HG03378 (cell line): ENCODE results near the gene ANKZF1.
"Not testable (repeated sequence)": the region's sequence is repeated elsewhere in the genome, so short reads cannot be mapped to it uniquely, and the experiment has no call there.

Experiments used
- ATAC-seq: cut with Tn5 transposase; IDR thresholded peaks from one replicate; pipeline ENCODE4 v1.9.1; 2021; ENCODE audit warnings: mild to moderate bottlenecking, moderate library complexity; ENCODE audit not compliant: unreplicated experiment

ANKZF1 gene, protein sequence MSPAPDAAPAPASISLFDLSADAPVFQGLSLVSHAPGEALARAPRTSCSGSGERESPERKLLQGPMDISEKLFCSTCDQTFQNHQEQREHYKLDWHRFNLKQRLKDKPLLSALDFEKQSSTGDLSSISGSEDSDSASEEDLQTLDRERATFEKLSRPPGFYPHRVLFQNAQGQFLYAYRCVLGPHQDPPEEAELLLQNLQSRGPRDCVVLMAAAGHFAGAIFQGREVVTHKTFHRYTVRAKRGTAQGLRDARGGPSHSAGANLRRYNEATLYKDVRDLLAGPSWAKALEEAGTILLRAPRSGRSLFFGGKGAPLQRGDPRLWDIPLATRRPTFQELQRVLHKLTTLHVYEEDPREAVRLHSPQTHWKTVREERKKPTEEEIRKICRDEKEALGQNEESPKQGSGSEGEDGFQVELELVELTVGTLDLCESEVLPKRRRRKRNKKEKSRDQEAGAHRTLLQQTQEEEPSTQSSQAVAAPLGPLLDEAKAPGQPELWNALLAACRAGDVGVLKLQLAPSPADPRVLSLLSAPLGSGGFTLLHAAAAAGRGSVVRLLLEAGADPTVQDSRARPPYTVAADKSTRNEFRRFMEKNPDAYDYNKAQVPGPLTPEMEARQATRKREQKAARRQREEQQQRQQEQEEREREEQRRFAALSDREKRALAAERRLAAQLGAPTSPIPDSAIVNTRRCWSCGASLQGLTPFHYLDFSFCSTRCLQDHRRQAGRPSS

DNA sequence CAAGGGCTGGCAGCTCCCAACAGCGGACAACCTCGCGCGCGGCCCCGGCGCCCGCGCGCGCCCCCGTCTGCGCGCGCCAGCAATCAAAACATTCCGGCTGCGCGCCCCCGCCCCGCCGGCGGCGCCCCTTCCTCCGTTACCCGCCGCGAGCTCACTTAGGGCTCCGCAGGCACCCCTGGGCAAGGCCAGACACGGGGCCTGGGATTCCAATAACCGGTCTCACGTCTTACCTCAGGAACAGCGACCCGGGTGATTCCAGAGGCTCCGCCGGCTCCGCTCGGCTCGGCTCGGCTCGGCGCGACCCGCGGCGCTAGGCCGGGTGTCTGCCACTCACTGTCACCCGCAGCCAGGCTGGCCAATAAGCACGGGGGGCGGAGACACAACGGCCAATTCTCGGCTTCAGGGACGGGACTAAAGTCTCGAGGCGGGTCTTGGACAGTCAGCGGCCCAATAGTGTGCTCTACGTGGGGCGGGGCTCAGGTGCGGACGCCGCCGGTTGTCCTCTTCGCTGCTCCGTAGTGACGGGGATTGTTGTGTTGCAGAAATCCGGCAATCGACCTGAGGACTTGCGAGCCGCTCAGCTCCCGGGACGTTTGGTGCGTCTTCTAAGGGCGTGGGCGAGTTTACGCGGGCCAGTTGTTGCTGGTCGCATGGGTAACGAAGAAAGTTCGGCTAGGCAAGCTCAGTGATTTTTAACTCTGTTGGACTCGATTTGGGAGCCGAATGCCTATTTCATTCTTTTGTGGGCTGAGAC lies at the start of gene ANKZF1, which contains the start of gene ATG9A:
Gene ANKZF1, plus strand, starts transcription at position 502 of the 754 bp plus-strand sequence. CDS start 452 bp downstream, outside the sequence.
Gene ATG9A, minus strand, starts transcription at position 332 of the 754 bp plus-strand sequence. CDS start 1,612 bp downstream, outside the sequence.
- ATAC-seq: peak; percentile 94

DNA sequence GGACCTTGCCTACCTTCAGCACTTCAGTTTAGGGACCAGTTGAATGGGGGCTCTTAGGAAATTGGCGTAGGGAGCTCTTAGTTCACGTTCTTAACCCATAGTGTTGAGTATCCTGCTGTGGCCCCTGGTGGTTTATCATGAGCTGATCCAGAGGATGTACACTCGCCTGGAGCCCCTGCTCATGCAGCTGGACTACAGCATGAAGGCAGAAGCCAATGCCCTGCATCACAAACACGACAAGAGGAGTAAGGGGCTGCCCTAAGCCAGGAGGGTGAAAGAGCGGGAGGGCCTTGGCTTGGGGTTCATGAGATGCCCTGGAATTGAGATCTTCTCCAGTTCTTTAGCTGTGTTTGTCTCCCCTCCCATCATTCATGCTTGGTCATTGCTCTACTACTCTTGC lies 48.6 kb upstream of the ANKZF1 start:
- ATAC-seq: no peak

DNA sequence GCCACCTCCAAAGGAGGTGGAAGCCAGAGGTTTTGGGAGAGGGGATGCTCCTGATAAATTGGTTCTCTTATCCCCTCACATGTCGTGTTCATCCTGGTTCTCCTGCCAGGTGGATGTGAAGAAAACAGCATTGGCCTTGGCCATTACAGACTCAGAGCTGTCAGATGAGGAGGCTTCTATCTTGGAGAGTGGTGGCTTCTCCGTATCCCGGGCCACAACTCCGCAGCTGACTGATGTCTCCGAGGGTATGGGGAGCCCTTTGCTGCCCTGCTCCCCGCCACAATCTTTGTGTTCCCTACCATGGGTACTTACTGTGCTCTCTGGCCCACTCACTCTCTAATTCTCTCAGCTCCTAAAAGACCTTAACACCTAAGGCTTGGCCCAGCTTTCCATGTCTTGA lies 48.1 kb upstream of the ANKZF1 start:
- no peak for ATAC-seq

DNA sequence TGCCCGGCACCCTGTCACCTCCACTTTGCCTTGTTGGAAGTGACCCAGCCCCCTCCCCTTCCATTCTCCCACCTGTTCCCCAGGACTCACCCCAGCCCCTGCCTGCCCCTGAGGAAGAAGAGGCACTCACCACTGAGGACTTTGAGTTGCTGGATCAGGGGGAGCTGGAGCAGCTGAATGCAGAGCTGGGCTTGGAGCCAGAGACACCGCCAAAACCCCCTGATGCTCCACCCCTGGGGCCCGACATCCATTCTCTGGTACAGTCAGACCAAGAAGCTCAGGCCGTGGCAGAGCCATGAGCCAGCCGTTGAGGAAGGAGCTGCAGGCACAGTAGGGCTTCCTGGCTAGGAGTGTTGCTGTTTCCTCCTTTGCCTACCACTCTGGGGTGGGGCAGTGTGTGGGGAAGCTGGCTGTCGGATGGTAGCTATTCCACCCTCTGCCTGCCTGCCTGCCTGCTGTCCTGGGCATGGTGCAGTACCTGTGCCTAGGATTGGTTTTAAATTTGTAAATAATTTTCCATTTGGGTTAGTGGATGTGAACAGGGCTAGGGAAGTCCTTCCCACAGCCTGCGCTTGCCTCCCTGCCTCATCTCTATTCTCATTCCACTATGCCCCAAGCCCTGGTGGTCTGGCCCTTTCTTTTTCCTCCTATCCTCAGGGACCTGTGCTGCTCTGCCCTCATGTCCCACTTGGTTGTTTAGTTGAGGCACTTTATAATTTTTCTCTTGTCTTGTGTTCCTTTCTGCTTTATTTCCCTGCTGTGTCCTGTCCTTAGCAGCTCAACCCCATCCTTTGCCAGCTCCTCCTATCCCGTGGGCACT lies 47.1 kb upstream of the ANKZF1 start:
- no peak for ATAC-seq

DNA sequence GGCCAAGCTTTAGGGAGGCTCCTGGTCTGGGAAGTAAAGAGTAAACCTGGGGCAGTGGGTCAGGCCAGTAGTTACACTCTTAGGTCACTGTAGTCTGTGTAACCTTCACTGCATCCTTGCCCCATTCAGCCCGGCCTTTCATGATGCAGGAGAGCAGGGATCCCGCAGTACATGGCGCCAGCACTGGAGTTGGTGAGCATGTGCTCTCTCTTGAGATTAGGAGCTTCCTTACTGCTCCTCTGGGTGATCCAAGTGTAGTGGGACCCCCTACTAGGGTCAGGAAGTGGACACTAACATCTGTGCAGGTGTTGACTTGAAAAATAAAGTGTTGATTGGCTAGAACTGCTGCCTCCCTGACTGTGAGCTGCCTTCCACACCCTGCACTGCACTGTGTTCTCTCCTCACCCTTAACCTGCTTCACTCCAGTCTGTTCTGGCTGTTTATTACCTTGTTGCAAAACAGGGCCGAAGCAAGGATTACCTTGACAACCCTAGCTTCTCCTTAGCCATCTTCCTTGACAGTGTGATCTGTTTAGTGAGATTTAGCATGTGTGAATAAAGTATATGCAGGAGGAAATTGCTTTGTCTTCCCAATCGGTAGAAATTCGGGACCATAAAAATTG lies 46.3 kb upstream of the ANKZF1 start:
- ATAC-seq: no peak

DNA sequence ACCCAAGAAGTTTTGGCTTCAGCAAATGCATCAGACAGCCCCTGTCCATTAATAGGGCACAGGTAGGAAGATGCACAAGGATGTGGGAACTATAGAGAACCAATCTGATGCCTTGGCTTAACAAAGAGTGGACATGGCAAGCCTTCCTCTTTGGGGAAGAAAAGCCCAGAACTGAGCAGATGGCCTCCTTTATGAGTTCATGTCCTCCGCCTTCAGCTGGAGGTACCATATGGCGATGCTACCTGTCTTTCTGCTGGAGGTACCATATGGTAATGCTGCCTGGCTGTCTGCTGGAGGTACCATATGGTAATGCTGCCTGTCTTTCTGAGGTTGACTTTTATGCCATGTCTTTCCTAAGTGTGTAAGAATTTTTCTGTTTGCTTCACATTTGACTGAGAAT lies 45.5 kb upstream of the ANKZF1 start:
- no peak for ATAC-seq

DNA sequence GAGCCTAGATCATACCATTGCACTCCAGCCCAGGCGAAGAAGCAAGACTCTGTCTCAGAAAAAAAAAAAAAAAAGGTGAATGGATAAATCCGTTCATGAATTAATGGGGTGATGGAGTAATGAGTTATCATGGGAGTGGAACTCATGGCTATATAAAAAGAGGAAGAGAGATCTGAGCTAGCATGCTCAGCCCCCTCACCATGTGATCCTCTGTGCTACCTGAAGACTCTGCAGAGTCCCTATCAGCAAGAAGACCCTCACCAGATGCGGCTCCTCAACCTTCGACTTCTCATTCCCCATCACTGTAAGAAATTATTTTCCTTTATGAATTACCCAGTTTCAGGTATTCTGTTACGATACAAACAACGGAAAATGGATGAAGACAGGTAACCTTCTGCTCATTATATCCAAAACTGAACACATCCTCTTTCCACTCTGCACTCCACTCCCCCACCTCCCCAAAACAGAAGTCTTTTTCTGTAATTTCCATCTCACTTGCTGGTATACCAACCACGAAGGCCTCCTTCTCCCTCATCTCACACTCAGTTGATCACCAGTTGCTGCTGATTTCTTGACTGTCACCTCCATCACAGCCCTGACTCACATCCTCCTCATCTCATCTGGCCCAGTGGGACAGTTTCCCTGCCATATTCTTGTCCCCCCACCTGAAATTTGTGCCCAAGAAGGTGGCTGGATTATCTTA lies 42.7 kb upstream of the ANKZF1 start:
- no peak for ATAC-seq

DNA sequence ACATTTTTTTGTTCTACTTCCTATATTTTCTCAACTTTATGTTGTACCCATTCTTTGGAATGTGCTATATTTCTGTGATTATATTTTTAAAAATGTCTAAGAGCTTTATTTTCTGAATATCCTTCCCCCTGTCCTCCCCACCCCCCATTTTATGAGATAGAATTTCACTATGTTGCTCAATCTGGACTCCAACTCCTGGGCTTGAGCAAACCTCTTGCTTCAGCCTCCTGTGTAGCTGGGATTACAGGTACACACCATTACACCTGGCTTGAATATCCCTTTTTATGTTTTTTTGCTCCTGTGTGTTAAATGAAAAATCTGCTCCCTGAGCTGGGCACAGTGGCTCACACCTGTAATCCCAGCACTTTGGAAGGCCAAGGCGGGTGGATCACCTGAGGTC lies 32.2 kb upstream of the ANKZF1 start:
- ATAC-seq: no peak

DNA sequence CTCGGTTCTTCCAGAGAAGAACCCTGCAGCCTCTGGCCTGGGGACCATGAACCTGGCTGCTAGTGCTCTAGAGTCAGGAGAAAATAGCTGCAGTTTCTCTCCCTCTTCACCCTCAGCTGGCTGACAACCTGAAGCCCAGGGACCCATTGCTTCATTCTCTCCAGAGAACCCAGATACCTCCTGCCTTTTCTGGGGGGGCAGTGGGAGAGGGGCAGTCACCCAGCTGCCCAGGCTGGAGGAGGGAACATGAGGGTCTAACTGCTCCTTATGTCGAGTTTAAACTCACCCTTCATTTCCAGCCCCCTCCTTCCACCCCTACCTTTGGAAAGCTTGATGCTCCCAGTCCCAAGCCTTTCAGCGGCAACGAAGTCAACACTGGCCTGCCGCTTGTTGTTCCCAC lies 30.6 kb upstream of the ANKZF1 start:
- ATAC-seq: no peak

DNA sequence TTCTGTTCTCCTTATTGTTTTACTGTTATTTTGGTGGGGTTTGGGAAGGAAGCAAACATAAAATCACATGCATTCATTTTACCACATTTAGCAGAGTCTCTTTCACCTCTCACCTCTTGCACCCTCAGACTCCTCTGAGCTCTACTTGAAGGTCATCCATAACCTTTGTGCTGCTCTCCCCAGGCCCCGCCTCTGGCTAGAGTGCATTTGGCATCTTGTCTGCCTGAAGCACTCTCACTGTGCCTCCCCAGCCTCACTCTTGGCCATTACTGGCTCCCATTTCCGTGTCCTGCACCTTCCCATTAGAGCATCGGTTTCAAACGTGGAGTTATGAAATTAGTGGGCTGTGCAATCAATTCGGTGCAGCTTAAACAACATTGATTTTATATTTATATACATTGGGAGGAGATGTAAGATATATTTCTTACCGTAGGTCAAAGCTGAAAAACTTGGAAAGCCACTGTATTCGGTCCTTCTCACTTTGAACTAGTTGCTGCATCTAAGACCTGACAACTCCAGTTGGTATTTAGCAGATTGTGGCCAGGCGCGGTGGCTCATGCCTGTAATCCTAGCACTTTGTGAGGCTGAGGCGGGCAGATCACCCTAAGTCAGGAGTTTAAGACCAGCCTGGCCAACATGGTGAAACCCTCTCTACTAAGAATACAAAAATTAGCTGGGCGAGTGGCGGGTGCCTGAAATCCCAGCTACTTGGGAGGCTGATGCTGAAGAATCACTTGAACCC lies 30.0 kb upstream of the ANKZF1 start:
- no peak for ATAC-seq

DNA sequence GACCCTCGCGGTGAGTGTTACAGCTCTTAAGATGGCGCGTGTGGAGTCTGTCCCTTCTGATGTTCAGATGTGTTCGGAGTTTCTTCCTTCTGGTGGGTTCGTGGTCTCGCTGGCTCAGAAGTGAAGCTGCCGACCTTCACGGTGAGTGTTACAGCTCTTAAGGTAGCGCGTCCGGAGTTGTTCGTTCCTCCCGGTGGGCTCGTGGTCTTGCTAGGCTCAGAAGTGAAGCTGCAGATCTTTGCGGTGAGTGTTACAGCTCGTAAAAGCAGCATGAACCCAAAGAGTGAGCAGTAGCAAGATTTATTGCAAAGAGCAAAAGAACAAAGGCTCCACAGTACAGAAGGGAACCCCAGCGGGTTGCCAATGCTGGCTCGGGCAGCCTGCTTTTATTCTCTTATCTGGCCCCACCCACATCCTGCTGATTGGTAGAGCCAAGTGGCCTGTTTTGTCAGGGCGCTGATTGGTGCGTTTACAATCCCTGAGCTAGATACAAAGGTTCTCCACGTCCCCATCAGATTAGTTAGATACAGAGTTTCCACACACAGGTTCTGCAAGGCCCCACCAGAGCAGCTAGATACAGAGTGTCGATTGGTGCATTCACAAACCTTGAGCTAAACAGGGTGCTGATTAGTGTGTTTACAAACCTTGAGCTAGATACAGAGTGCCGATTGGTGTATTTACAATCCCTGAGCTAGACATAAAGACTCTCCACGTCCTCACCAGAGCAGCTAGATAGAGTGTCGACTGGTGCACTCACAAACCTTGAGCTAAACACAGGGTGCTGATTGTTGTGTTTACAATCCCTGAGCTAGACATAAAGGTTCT lies 28.9 kb upstream of the ANKZF1 start:
- ATAC-seq: not testable (repeated sequence)

DNA sequence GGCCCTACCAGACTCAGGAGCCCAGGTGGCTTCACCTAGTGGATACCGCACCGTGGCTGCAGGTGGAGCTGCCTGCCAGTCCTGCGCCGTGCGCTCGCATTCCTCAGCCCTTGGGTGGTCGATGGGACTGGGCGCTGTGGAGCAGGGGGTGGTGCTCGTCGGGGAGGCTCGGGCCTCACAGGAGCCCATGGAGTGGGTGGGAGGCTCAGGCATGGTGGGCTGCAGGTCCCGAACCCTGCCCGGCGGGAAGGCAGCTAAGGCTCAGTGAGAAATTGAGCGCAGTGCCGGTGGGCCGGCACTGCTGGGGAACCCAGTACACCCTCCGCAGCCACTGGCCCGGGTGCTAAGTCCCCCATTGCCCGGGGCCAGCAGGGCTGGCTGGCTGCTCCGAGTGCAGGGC lies 28.3 kb upstream of the ANKZF1 start:
- not testable (repeated sequence) for ATAC-seq

DNA sequence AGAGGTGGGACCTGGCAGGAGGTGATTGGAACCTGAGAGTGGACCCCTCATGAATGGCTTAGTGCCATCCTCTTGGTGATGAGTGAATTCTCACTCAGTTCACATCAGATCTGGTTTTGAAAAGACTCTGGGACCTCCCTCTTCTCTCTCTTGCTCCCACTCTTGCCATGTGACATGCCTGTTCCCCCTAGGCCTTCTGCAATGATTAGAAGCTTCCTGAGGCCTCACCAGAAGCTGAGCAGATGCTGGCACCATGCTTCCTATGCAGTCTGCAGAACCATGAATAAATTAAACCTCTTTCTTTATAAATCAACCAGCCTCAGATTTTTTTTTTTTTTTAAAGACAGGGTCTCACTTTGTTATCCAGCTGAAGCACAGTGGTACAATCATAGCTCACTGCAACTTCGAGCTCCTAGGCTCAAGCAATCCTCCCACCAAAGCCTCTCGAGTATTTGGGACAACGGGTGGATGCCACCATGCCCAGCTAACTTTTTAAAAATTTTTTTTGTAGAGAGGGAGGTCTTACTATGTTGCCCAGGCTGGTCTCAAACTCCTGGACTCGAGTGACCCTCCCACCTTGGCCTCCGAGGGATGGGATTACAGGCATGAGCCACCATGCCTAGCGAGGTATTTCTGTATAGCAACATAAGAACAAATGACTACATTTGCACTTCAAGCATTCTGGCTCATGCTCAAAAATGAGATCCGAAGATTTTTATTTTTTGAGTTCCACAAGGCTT lies 25.0 kb upstream of the ANKZF1 start:
- no peak for ATAC-seq

DNA sequence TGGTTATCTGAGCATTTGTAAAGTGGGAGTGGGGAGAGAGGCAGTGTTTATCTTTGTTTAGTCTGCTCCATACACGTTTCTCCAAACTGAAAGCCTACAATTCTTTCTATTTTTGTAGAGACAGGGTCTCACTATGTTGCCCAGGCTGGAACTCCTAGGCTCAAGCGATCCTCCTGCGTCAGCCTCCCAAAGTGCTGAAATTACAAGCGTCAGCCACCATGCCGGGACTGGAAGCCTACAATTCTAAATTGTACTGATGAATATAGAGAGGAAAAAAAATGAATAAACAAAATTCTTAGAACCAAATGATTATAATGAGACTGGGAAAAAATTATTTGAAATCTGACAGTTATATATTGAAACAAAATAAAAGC lies 24.5 kb upstream of the ANKZF1 start:
- ATAC-seq: no peak

DNA sequence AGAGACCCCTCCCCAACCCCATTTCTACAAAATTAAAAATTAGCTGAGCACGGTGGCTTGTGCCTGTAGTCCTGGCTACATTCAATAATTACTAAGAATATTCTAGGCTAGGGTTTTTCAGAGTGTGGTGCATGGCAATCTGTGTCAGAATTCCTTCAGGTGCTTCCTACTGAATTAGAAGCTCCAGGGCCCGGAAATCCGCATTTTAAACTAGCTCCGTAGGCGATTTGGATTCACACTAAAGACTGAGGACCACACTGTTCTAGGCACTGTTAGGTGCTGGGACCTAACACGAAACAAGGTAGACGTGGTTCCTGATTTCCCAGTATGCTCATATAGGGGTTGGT lies 23.7 kb upstream of the ANKZF1 start:
- ATAC-seq: no peak

DNA sequence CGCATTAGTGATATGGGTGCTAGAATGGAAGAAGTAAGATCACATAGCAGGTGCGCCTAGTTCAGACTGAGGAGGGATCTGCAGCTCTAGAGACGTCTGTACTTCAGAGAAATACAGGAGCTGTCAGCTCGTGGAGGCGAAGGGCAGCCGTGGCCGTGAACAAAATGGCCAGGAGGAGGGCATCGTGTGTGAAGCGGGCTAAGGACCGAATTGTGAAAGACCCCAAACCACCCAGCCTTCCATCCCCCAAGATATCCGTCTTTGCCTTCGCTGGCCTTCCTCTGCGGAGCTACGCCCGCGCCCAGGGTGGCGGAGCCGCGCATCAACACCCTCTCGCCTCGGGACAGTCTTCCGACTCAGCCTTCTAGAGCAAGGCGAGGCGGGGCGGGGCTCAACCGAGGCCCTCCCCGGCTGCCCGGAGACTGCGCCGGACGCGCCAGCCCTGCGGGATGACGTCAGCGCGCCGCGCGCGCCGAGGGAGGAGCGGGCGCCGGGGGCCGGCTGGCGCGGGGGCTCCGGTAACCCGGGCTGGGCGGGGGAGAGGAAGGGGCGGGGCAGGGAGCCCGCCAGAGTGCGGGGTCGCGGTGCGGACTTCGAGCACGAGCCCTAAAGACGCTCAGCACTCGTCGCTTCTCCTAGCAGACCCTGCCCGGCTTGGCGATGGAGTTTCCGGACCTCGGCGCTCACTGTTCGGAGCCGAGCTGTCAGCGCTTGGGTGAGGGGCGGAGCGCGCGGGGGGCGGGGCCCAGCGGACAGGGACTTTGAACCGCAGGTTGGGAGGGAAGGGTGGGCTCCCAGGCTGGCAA lies 23.1 kb upstream of the ANKZF1 start, which contains the start of gene ZFAND2B:
Gene ZFAND2B, plus strand, starts transcription at position 455 of the 806 bp plus-strand sequence. Its CDS starts 206 bp downstream, at position 661.
- ATAC-seq: peak; percentile 90
